HepG2 (cell line): ENCODE measurements around the gene LRRC8D. TPM values are rescaled to one million over a fixed set of nuclear protein-coding genes. Genes with fewer than 3 reads are reported as not detected.
A peak's percentile ranks its signal among the peaks of the same experiment; 100 is the strongest.

Experiments
- AFF4 ChIP-seq: sonication (generic); formaldehyde crosslinking; IDR thresholded peaks from 2 replicates; pipeline ENCODE4 v1.4.0; 2020; ENCODE audit warnings: missing genetic modification reagents
- ATF2 ChIP-seq: sonication (generic); formaldehyde crosslinking; IDR thresholded peaks from 2 replicates; pipeline ENCODE4 v1.4.0; 2020; ENCODE audit warnings: missing genetic modification reagents
- CAMTA2 ChIP-seq: sonication (generic); formaldehyde crosslinking; IDR thresholded peaks from 2 replicates; pipeline ENCODE4 v1.4.0; 2020; ENCODE audit warnings: mild to moderate bottlenecking, missing genetic modification reagents, borderline replicate concordance
- HES4 ChIP-seq: sonication (generic); formaldehyde crosslinking; IDR thresholded peaks from 2 replicates; pipeline ENCODE4 v1.9.0; 2021; ENCODE audit warnings: mild to moderate bottlenecking, missing genetic modification reagents, borderline replicate concordance
- HOXA7 ChIP-seq: sonication (generic); formaldehyde crosslinking; IDR thresholded peaks from 2 replicates; pipeline ENCODE4 v1.8.1; 2022; ENCODE audit warnings: mild to moderate bottlenecking, missing genetic modification reagents, moderate library complexity
- KDM4B ChIP-seq: sonication (generic); formaldehyde crosslinking; IDR thresholded peaks from 2 replicates; pipeline ENCODE4 v1.4.0; 2020; ENCODE audit warnings: missing genetic modification reagents
- MYNN ChIP-seq: sonication (generic); formaldehyde crosslinking; IDR thresholded peaks from 2 replicates; pipeline ENCODE4 v1.4.0; 2020; ENCODE audit warnings: mild to moderate bottlenecking, low read depth, missing genetic modification reagents
- NR0B2 ChIP-seq: sonication (generic); formaldehyde crosslinking; IDR thresholded peaks from 2 replicates; pipeline ENCODE4 v1.4.0; 2020; ENCODE audit warnings: mild to moderate bottlenecking, missing genetic modification reagents
- RAD51 ChIP-seq: fragments of 450-650 bp; IDR thresholded peaks from 2 replicates; pipeline ENCODE4 v1.6.1; 2016; ENCODE audit warnings: borderline replicate concordance
- ZBTB3 ChIP-seq: sonication (generic); formaldehyde crosslinking; IDR thresholded peaks from 2 replicates; pipeline ENCODE4 v1.4.0; 2020; ENCODE audit warnings: low read depth, mild to moderate bottlenecking, moderate library complexity, missing genetic modification reagents, borderline replicate concordance
- ZBTB38 ChIP-seq: sonication (generic); formaldehyde crosslinking; IDR thresholded peaks from 2 replicates; pipeline ENCODE4 v1.5.1; 2020; ENCODE audit warnings: mild to moderate bottlenecking, missing genetic modification reagents
- ZBTB42 ChIP-seq: sonication (generic); formaldehyde crosslinking; IDR thresholded peaks from 2 replicates; pipeline ENCODE4 v1.5.0; 2020; ENCODE audit warnings: mild to moderate bottlenecking, missing genetic modification reagents
- ZBTB43 ChIP-seq: sonication (generic); formaldehyde crosslinking; conservative IDR thresholded peaks from 2 replicates; pipeline ENCODE4 v1.4.0; 2020; ENCODE audit warnings: missing genetic modification reagents
- ZKSCAN8 ChIP-seq: IDR thresholded peaks from 2 replicates; pipeline ENCODE4 v1.6.1; 2016; ENCODE audit warnings: borderline replicate concordance, missing genetic modification reagents, missing compliant biosample characterization
- ZNF124 ChIP-seq: sonication (generic); formaldehyde crosslinking; IDR thresholded peaks from 2 replicates; pipeline ENCODE4 v1.4.0; 2020; ENCODE audit warnings: missing genetic modification reagents
- ZNF224 ChIP-seq: sonication (generic); formaldehyde crosslinking; IDR thresholded peaks from 2 replicates; pipeline ENCODE4 v1.5.0; 2020; ENCODE audit warnings: mild to moderate bottlenecking, missing genetic modification reagents
- ZNF512 ChIP-seq: sonication (generic); formaldehyde crosslinking; IDR thresholded peaks from 2 replicates; pipeline ENCODE4 v1.4.0; 2020; ENCODE audit warnings: mild to moderate bottlenecking, missing genetic modification reagents
- polyA plus RNA-seq, 8 experiments: library from polyadenylated mRNA; depleted of rRNA in 3 of 8; stranded (reverse) in 7 of 8; unstranded in 1 of 8; fragments of >200 nt; fragmentation: Illumina TruSeq in 4 of 8; extraction: Trizol in 4 of 8; gene quantifications; 2 replicates each; pipeline versions ENCODE4 v1.2.1 to v1.2.3, GENCODE V29; 2011 to 2016; ENCODE audit warnings: low read depth in 4 of 8, missing spikeins in 1 of 8, mixed read lengths in 1 of 8; ENCODE audit not compliant: insufficient read depth in 1 of 8
- total RNA-seq, 5 experiments: library from RNA; depleted of rRNA; stranded (reverse); fragments of >200 nt; fragmentation: Illumina TruSeq; extraction: Trizol; gene quantifications; 2 replicates each; pipeline ENCODE4 v1.2.3, GENCODE V29; 2016; ENCODE audit warnings: low read depth in 1 of 5
- TF ChIP-seq, protein P1 (sequence below): sonication (generic); formaldehyde crosslinking; IDR thresholded peaks from 2 replicates; pipeline ENCODE4 v1.4.0; 2020; ENCODE audit warnings: missing genetic modification reagents
- TF ChIP-seq, protein P2 (sequence below): sonication (generic); formaldehyde crosslinking; IDR thresholded peaks from 2 replicates; pipeline ENCODE4 v1.8.1; 2023; ENCODE audit warnings: mild to moderate bottlenecking, moderate library complexity, missing genetic modification reagents

Gene LRRC8D
- total and polyA plus RNA-seq, 2 of the 13 experiments (the other 11 are each of a cell fraction or from before 2014, with no cell fraction given), result 29.9 to 45.5 TPM

DNA sequence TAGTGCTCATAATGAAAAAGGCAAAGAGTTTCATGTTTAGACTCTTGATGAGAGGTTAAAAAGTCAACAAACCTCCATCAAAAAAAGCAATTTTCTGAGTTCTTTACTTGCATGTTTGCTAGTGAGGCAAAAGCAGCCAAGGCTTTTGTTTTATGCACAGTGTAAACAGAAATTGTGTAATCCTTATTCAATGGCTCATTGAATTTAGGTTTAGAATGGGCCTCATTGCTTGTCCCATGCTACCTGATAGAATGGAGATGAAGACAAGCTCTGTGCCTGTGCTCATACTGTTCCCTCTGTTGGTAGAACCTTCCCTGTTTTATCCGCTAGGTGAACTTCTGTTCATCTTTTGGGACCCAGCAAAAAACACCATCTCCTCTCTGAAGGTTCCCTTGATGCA is 10.0 kb upstream of the LRRC8D start (continued):
- no peak for TF ChIP-seq CAMTA2 (CRISPR knock-in tag)
- TF ChIP-seq ZKSCAN8, result peak; percentile 43; the same call in 1 of the 2 replicates
- TF ChIP-seq ATF2 (CRISPR knock-in tag), result no peak
- TF ChIP-seq RAD51, result no peak
- no peak for TF ChIP-seq ZNF124
- TF ChIP-seq AFF4 (CRISPR knock-in tag), result no peak
- TF ChIP-seq ZNF224, result no peak
- TF ChIP-seq, protein P1, sequence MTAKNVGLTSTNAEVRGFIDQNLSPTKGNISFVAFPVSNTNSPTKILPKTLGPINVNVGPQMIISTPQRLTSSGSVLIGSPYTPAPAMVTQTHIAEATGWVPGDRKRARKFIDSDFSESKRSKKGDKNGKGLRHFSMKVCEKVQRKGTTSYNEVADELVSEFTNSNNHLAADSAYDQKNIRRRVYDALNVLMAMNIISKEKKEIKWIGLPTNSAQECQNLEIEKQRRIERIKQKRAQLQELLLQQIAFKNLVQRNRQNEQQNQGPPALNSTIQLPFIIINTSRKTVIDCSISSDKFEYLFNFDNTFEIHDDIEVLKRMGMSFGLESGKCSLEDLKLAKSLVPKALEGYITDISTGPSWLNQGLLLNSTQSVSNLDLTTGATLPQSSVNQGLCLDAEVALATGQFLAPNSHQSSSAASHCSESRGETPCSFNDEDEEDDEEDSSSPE (CRISPR knock-in tag), result no peak
- TF ChIP-seq MYNN (CRISPR knock-in tag), result no peak
- TF ChIP-seq NR0B2, result no peak
- no peak for TF ChIP-seq KDM4B (CRISPR knock-in tag)
- TF ChIP-seq ZBTB42 (CRISPR knock-in tag), result no peak
- no peak for TF ChIP-seq ZBTB3
- TF ChIP-seq HOXA7 (CRISPR knock-in tag), result no peak
- TF ChIP-seq HES4 (CRISPR knock-in tag), result no peak
- TF ChIP-seq ZNF512 (CRISPR knock-in tag), result no peak
- 0 out of 2 replicates have a peak, but pooled peaks have one; percentile 38 for TF ChIP-seq ZBTB43 (CRISPR knock-in tag)
- no peak for TF ChIP-seq ZBTB38 (CRISPR knock-in tag)
- TF ChIP-seq, protein P2, sequence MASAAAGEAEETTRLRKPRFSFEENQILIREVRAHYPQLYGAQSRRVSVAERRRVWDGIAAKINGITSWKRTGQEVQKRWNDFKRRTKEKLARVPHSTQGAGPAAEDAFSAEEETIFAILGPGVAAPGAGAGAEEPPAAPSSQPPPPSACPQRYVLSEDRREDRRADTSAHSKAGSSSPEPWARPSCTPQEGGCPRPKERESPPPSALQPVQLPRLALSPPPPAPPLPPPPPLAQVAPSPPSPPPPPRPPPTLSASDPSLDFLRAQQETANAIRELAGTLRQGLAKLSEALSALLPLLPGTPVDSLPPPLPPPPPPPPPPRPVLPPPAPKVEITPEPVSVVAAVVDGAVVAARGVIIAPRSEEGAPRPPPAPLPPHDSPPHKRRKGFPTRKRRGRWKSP (CRISPR knock-in tag), result no peak; the same call in 1 of the 2 replicates
